ENCODE results near the gene CPPED1.

Gene CPPED1

GRCh38 chr16:12747261-12747660 is 56.4 kb downstream of the CPPED1 start:
- TF ChIP-seq, protein P1, sequence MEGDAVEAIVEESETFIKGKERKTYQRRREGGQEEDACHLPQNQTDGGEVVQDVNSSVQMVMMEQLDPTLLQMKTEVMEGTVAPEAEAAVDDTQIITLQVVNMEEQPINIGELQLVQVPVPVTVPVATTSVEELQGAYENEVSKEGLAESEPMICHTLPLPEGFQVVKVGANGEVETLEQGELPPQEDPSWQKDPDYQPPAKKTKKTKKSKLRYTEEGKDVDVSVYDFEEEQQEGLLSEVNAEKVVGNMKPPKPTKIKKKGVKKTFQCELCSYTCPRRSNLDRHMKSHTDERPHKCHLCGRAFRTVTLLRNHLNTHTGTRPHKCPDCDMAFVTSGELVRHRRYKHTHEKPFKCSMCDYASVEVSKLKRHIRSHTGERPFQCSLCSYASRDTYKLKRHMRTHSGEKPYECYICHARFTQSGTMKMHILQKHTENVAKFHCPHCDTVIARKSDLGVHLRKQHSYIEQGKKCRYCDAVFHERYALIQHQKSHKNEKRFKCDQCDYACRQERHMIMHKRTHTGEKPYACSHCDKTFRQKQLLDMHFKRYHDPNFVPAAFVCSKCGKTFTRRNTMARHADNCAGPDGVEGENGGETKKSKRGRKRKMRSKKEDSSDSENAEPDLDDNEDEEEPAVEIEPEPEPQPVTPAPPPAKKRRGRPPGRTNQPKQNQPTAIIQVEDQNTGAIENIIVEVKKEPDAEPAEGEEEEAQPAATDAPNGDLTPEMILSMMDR (IDR thresholded peaks at IDR 0.05; ENCODE audit: low read depth, low read length) = no peak
- TF ChIP-seq POLR2A (IDR thresholded peaks at IDR 0.05; ENCODE audit: extremely low read depth, insufficient read length) (no peak), MYC (IDR thresholded peaks at IDR 0.05; ENCODE audit: low read depth, low read length) (no peak)
- TF ChIP-seq, protein P2, sequence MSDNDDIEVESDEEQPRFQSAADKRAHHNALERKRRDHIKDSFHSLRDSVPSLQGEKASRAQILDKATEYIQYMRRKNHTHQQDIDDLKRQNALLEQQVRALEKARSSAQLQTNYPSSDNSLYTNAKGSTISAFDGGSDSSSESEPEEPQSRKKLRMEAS (IDR thresholded peaks at IDR 0.05; ENCODE audit: low read depth, low read length) = no peak
- no peak for DNase-seq (ENCODE audit: low read depth)
- H3K4me3 ChIP-seq (ENCODE audit: low read depth, low read length) = no peak overlapping the region

DNA sequence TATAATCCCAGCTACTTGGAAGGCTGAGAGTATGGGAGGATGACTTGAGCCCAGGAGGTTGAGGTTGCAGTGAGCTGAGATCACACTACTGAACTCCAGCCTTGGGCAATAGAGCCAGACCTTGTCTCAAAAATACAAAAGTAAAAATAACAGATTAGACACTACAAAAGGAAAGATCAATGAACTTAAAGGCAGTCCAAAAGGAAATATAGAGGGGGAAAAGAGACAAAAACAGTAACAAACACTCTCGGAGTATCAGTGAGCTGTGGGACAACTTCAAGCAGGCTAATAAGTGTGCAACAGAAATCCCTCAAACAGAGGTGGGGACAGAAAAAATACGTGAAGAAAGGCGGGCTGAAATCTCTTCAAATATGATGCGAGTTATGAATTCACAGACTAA is 58.8 kb downstream of the CPPED1 start:
- H3K4me3 ChIP-seq (ENCODE audit: low read depth, low read length) = no peak overlapping the region
- DNase-seq (ENCODE audit: low read depth) = no peak
- TF ChIP-seq MYC (IDR thresholded peaks at IDR 0.05; ENCODE audit: low read depth, low read length) (no peak), POLR2A (IDR thresholded peaks at IDR 0.05; ENCODE audit: extremely low read depth, insufficient read length) (no peak)
- TF ChIP-seq, protein P2 (IDR thresholded peaks at IDR 0.05; ENCODE audit: low read depth, low read length) = no peak
- TF ChIP-seq, protein P1 (IDR thresholded peaks at IDR 0.05; ENCODE audit: low read depth, low read length) = no peak

DNA sequence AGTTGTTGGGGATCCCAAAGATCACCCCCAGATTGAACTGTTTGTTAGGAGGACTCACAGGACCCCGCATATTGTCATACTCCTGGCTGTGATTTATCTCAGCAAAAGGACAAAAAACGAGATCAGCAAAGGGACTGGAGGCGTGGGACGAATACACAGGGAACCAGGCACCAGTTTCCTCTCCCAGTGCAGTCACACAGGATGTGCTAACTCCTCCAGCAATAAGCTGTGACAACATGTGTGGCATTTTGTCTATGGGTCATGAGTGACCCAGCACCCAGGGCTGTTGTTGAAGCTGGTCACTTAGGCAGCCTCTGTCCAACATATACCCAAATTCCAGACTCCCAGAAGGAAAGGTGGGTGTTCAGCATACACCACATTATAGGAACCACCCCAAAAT is 60.9 kb downstream of the CPPED1 start:
- no peak overlapping the region for H3K4me3 ChIP-seq (ENCODE audit: low read depth, low read length)
- no peak for TF ChIP-seq MYC (IDR thresholded peaks at IDR 0.05; ENCODE audit: low read depth, low read length)
- TF ChIP-seq POLR2A (IDR thresholded peaks at IDR 0.05; ENCODE audit: extremely low read depth, insufficient read length) = no peak
- no peak for DNase-seq (ENCODE audit: low read depth)

- TF ChIP-seq MYC (IDR thresholded peaks at IDR 0.05; ENCODE audit: low read depth, low read length) (no peak), POLR2A (IDR thresholded peaks at IDR 0.05; ENCODE audit: extremely low read depth, insufficient read length) (no peak)
- TF ChIP-seq, protein P1 (IDR thresholded peaks at IDR 0.05; ENCODE audit: low read depth, low read length) = no peak
- TF ChIP-seq, protein P2 (IDR thresholded peaks at IDR 0.05; ENCODE audit: low read depth, low read length) = no peak
- no peak overlapping the region for H3K4me3 ChIP-seq (ENCODE audit: low read depth, low read length)
- DNase-seq (ENCODE audit: low read depth) = no peak
Measured at GRCh38 chr16:12740986-12741610, 62.6 kb downstream of the CPPED1 start.

DNA sequence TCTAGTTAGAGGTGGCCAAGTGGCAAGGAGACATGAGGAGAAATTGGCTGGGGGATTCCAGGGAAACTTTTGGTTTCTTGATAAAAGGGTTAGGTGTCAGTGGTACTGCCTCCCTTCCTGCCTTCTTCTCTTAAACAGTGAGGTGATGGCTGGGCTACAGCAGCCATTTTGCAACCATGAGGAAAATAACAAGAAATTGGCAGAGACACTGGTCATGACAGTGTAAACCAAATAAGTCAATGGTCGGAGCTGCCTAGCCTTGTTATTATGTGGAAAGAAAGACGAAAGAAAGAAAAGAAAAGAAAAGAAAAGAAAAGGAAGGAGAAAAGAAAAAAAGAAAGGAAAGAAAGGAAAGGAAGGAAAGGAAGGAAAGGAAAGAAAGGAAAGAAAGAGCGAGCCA is 63.9 kb downstream of the CPPED1 start:
- TF ChIP-seq, protein P2 (IDR thresholded peaks at IDR 0.05; ENCODE audit: low read depth, low read length) = no peak
- TF ChIP-seq, protein P1 (IDR thresholded peaks at IDR 0.05; ENCODE audit: low read depth, low read length) = no peak
- TF ChIP-seq MYC (IDR thresholded peaks at IDR 0.05; ENCODE audit: low read depth, low read length) = no peak
- no peak overlapping the region for H3K4me3 ChIP-seq (ENCODE audit: low read depth, low read length)
- no peak for DNase-seq (ENCODE audit: low read depth)

GRCh38 chr16:12737563-12737962 is 66.1 kb downstream of the CPPED1 start:
- no peak for DNase-seq (ENCODE audit: low read depth)
- H3K4me3 ChIP-seq (ENCODE audit: low read depth, low read length) = no peak overlapping the region
- TF ChIP-seq MYC (IDR thresholded peaks at IDR 0.05; ENCODE audit: low read depth, low read length) (no peak), POLR2A (IDR thresholded peaks at IDR 0.05; ENCODE audit: extremely low read depth, insufficient read length) (no peak)
- TF ChIP-seq, protein P1 (IDR thresholded peaks at IDR 0.05; ENCODE audit: low read depth, low read length) = no peak
- TF ChIP-seq, protein P2 (IDR thresholded peaks at IDR 0.05; ENCODE audit: low read depth, low read length) = no peak
